Fibroblast of peridontal ligament (primary cell): Measurements from ENCODE around the gene PHLPP1.
A peak's percentile ranks its signal among the peaks of the same experiment; 100 is the strongest.
"Not testable (repeated sequence)": the region's sequence is repeated elsewhere in the genome, so short reads cannot be mapped to it uniquely, and the experiment has no call there.

Experiments
- DNase-seq: peaks from one replicate; pipeline ENCODE4 v3.0.0-alpha.2; 2010; ENCODE audit errors: extremely low read depth

PHLPP1 gene

GRCh38 chr18:62717925-62718800, 2.8 kb downstream of the PHLPP1 start:
- peak; percentile 29 for DNase-seq

DNA sequence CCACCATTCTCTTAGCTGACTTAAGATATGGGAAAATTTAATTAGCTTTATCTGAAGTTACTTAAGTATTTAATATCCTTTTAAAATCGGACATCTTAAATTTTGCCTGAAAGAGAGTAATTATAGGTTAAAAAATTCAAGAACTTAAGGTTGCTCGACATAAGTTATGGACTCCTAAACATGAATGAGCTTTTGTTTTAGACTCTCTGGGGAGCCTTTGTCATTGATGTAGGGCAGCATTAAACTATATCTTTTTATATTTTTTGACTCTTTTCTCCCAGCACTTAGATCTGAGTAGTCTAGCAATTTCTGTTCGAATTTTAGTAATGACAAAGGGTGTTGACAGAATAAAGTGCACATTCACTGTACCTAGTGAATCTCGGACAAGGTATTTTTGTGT, 4.7 kb downstream of the PHLPP1 start:
- DNase-seq = no peak

DNA sequence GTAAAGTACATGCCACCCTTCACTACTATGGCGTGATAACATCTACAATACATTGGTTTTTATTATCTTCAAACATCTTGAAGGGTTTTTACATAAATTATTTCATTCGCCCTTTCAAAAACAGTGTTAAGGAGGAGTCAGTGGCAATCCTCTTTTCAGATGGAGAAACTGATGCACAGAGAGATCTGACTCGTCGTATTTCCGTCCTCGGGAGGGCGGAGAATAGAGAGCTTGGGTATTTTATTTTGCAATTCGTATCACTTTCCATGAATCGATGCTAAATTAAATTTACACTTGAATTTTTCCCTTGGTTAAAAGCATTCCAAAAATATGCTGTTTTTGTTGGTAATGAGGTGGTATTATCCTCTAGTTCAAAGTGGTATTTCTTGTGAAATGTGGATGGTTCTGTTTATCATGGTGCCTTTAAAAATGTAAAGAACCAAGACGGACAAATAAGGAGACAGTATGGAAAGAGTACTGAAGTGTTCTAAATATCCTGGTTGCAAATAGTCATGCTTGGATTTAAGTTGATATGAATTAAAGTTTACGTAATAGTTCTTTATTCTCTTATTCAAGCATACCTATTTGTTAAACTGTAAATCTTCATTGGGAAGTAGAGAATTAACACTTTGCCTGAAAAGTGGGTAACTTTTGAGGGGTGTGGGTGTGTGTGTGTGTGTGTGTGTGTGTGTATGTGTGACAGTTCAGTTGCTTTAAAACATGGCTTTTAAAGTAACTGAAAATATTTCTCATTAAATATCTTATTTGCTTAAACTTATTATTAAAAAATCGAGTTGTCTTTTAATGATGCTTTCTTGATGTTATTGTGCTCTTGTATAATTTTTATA, 5.6 kb downstream of the PHLPP1 start:
- DNase-seq = no peak

DNA sequence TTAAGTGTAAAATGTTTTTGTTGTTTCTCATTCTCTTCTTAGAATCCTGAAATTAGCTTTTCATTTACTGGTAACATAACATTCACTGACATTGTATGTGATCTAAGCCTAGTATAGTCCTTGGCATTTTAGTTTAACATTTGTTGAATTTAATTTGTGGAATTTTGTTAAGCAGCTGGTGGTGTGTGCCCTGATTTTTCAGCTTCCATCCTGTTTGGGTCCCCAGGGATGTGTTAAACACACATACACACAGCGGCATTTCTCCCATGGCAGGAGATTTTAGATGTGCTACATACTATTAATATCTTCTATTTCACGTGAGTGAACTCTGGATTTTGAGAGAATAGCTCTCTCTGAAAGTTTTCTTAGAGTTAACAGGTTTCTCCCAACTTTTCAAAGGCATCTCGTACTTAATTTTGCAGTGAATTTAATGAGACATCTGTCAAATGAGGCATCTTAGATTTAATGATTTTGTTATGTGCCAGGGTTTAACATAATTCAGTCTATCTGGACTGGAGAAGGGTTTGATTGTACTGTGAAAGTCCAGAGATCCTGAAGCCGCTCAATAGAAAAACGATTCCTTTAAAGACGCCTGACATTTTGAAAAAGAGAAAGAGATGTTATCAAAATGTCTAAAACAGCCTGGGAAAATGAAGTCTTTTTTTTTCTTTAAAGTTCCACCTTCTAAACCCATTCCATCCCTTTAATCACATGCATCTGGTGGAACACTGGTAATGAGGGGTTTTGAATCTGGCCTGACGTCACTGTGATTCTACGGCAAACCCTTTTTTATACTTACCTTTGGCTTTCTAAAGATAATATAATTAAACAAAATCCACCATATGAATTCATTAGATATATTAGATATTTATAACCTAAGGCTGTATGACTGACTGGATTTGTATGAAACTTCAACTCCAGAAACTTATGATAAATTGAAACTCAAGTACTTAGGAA, 6.8 kb downstream of the PHLPP1 start:
- no peak for DNase-seq

DNA sequence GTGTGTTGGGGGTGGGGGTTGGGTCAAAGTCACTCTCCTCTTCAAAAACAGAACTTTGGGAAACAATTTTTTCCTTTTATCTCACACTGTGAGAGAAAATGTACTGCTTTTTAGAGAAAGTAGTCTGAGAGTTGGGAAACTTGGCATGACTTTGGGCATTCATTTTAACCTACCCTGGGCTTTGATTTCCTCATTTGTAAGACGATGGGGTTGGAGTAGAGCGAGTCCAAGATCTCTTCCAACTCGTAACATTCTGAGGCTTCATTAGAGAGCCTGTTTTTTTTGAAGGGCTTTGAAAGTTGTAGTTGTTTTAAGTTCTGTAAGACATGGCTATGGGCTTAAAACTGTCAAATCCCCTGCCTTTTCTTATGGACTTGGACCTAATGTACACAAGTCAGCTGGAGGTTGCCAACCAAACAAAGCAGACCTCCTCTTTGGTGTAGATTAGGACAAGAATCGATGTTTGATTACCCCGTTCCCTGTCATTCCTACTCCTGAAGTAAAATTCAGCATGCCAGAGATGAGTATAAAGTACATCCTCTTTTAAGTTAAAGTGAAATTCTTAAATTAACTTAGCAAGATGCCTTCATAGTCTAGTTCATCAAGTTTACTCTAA, 8.4 kb downstream of the PHLPP1 start:
- DNase-seq = no peak

DNA sequence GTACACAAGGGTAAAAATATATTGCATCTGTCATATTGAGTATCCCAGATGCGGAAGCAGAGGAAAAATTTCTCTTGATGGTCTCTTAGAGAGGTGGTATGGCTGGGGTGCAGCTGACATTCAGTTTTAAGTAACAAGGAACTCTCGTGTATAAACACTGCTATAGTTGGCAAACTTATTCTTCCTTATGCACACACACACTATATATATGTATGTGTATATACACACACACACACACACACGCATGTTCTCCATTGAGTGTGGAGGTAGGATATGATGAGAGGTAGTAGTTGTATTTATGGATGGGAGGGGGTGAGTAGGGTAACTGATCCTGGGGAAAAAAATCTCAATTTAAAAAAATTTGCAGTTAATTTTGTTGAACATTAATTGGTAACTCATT, 10.6 kb downstream of the PHLPP1 start:
- DNase-seq = no peak

DNA sequence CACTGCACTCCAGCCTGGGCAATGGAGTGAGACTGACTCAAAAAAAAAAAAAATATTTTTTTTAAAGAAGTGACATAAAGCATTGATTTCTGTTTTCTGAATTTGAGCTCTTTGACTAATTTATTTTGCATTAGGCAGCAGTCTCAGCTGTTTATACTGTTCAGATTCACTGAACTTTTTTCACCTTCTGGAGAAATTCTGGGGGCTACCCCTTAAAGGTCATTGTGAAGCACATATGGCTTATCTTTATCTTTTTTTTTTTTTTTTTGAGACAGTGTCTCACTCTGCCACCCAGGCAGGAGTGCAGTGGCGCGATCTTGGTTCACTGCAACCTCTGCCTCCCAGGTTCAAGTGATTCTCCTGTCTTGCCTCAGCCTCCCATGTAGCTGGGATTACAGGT, 12.9 kb downstream of the PHLPP1 start:
- DNase-seq = no peak

DNA sequence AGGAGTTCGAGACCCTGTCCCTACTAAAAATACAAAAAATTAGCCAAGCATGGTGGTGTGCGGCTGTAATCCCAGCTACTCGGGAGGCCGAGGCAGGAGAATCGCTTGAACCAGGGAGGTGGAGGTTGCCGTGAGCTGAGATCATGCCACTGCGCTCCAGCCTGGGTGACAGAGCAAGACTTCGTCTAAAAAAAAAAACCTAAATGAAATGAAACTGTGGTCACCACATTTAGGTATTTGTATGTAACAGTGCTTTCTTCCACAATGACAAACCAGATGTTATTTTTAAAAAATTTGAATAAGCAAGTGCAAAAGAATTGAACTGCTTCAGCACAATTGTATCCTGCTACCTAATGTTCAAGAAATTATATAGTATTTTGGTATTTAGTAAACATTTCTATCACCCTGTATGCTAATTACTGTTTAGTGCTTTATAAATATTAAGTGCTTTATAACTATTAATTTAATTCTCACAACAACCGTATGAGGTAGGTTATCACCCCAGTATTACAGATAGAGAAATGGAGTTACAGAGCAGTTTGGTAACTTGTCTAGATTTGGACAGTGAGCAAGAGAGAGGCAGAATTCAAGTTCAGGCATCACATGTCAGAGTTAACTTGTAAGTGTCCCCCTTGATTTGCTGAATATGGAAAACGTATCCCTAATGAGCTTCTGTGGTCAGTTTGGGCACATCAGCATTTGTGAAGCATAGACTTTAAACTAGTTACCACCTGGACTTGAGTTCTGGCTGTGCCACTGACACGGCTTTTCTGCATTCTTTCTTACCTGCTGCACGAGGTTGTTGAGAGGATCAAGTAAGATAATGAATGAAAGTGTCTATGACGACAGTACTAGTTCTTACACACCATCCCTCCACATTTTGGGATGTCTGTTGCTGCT, 14.4 kb downstream of the PHLPP1 start:
- no peak for DNase-seq

DNA sequence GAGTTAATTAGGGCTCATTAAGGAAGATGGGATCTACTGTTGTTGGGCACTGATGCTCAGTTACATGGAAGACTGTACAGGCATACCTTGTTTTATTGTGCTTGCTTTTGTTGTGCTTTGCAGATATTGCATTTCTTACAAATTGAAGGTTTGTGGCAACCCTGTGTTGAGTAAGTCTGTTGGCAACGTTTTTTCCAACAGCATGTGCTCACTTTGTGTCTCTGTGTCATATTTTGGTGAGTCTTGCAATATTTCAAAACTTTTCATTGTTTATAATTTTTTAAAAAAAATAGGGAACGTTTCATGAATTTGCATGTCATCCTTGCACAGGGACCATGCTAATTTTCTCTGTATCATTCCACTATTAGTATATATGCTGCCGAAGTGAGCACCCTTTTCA, 15.6 kb downstream of the PHLPP1 start:
- DNase-seq = no peak

DNA sequence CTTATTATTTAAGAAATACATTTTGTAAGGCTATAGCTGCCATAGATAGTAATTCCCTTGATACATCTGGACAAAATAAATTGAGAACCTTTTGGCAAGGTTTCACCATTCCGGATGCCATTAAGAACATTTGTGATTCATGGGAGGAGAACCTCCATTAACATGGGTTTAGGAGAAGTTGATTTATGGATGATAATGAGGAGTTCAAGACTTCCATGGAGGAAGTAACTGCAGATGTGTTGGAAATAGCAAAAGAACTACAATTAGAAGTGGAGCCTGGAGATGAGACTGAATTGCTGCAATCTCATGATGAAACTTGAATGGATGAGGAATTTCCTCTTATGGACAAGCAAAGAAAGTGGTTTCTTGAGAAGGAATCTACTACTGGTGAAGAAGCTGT, 17.3 kb downstream of the PHLPP1 start:
- DNase-seq = no peak

DNA sequence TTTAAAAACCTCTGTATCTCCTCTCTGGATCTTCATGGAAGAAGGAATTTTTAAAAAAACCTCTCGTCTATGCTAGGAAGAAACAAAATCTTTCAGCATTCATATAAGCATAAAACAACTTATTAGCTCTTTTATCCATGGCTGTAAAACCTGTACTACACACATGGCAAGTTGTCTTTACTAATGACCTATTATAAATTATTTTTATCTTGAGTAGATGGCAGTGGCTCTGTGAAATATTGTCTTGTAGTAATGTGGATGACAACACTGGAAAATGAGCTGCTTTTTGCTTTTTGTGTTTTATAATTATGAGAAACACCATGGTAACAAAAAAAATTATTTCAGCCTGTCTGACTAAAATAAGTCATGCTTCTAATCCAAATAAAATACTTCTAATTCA, 18.9 kb downstream of the PHLPP1 start:
- no peak for DNase-seq

DNA sequence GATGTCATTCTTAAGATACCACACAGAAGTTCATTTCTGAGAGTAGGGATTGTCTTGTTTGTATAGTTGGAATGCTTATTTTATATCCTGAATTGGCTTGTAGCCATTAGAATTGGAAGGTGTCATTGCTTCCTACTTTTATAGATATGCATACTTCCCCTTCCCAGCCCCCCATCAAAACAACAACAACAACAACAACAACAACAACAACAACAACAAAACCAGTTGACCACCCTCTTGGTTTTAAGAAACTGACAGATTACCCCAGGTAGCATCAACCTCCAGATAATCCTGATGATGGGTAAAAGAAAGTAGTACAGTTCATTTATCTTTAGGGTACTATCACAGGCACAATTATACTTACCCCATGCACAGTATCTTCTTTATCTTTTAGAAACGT, 20.0 kb downstream of the PHLPP1 start:
- DNase-seq = no peak

DNA sequence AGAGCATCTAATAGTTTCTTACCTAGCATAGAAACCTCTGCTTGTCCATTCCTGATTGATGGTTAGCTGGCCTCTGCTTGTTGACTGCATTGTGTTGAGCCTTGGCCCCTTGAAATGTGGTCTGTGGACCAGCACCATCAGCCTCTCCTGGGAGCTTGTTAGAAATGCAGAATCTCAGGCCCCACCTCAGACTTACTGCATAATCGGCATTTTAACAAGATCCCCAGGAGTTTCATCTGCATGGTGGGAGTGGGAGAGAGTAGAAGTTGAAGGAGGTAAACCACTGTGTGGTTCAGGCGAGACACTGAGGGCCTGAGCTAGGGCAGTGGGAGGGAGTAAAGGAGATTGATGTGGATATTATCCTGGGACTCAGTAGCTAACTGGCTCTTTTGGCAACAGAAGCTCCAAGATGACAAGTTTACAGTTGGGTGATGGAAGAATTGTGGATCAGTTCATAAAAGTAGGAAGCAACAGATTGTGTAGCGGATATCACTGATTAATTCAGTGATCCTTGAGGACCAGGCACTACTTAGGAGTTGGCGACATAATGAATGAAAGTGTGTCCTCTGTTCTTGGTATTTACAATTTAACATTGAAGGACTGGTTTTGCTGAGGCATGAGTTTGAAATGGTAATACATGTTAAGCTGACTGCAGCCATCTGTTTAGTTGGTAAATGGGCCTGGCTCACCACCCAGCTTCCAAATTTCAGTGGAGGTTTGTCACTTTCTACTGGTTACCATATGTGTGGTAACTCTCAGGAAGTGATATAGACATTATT, 20.9 kb downstream of the PHLPP1 start:
- no peak for DNase-seq

DNA sequence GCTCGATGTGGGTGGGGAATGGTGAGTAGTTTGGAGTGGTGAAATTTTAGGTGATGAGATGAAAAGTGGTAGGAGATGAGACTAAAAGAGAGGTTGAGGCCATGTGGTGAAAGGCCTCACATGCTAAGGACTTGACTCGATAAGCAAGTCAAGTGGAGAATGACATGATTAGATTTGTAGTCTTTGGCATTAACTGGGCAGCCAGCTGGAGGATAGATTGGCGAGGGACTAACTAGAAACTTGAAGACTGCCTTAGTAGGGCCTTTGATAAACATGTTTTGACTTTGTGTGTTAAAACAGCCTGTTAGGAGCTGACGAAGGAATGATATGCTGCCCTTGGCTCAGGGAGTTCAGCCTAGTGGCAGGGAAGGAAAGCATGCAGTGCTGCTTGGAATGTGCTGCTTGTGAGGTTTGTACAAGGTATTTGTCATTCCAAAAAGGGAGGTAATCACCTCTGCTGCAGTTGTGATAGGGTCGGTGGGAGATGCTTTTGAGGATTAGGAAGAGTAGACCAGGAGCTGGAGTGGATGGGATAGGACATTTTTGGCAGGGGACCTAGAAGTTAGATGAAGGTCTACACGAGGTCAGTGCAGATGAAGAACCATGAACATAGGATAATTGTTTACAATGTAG, 22.0 kb downstream of the PHLPP1 start:
- no peak for DNase-seq

DNA sequence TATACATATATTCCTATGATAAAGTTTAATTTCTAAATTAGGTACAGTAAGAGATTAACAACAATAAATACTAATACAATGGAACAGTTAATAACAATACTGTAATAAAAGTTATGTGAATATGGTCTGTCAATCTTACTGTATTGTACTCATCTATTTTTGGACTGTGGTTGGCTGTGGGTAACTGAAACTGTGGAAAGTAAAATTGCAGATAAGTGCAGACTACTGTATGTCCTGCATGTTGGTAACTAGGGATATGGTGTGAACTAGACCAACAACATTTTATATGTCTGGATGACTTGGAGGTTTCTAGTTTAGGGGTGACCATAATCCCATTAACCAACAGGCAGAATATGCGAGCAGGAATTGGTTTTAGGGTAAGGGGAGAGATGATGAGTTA, 23.3 kb downstream of the PHLPP1 start:
- DNase-seq = no peak

GRCh38 chr18:62739911-62740310, 24.6 kb downstream of the PHLPP1 start:
- no peak for DNase-seq

- DNase-seq = not testable (repeated sequence)
These were observed 25.3 kb downstream of the PHLPP1 start for GRCh38 chr18:62740650-62741049.

DNA sequence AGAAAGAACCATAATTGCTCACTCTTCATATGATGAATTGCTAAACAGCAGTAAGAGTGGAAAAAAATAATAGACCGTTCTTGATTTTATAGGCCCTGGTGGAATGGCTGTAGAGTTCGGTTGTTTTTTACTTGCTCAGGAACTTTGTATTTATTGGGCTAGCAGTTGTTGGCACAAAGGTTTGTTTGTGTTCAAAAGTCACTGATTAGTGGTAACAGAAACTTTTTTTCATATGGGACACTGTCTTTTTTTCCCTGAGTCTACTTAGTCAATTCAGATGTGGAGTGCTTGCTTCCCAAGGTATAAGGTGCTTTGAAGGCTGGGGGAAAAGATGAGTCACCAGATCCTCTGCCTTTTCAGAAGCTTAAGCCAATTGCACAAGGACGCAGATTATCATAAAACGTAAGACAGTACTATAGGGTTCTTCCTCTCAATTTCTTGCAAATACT, 25.8 kb downstream of the PHLPP1 start:
- no peak for DNase-seq

- no peak for DNase-seq
These were observed 26.2 kb downstream of the PHLPP1 start for GRCh38 chr18:62741584-62741983.
